Measurements from ENCODE around the gene WDR6.

DNA sequence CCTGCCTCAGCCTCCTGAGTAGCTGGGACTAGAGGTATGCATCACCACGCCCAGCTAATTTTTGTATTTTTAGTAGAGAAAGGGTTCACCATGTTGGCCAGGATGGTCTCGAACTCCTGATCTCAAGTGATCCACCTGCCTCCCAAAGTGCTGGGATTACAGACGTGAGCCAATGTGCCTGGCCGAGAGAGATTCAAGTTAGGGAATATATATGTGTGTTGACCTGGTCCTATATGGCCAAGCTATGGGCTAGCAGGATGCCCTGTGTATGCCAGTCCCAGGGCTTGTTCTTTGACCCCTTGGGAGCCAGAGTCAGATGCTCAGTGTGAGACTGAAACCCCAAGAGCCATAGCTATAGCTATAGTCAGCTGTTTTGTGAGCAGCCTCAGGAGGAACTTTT lies 16.6 kb downstream of the WDR6 start:
- TF ChIP-seq, protein P1, sequence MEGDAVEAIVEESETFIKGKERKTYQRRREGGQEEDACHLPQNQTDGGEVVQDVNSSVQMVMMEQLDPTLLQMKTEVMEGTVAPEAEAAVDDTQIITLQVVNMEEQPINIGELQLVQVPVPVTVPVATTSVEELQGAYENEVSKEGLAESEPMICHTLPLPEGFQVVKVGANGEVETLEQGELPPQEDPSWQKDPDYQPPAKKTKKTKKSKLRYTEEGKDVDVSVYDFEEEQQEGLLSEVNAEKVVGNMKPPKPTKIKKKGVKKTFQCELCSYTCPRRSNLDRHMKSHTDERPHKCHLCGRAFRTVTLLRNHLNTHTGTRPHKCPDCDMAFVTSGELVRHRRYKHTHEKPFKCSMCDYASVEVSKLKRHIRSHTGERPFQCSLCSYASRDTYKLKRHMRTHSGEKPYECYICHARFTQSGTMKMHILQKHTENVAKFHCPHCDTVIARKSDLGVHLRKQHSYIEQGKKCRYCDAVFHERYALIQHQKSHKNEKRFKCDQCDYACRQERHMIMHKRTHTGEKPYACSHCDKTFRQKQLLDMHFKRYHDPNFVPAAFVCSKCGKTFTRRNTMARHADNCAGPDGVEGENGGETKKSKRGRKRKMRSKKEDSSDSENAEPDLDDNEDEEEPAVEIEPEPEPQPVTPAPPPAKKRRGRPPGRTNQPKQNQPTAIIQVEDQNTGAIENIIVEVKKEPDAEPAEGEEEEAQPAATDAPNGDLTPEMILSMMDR (IDR thresholded peaks at IDR 0.05), result no peak
- TF ChIP-seq POLR2A (IDR thresholded peaks at IDR 0.05), result no peak
